ENCODE data around the gene C1QTNF8. TPM values are rescaled to one million over a fixed set of nuclear protein-coding genes. Genes with fewer than 3 reads are reported as not detected.
A peak's percentile ranks its signal among the peaks of the same experiment; 100 is the strongest.

The C1QTNF8 gene
- total and polyA plus RNA-seq, 2 of the 13 experiments (the other 11 are each of a cell fraction or from before 2014, with no cell fraction given): 0.09 TPM; not detected in 1

DNA sequence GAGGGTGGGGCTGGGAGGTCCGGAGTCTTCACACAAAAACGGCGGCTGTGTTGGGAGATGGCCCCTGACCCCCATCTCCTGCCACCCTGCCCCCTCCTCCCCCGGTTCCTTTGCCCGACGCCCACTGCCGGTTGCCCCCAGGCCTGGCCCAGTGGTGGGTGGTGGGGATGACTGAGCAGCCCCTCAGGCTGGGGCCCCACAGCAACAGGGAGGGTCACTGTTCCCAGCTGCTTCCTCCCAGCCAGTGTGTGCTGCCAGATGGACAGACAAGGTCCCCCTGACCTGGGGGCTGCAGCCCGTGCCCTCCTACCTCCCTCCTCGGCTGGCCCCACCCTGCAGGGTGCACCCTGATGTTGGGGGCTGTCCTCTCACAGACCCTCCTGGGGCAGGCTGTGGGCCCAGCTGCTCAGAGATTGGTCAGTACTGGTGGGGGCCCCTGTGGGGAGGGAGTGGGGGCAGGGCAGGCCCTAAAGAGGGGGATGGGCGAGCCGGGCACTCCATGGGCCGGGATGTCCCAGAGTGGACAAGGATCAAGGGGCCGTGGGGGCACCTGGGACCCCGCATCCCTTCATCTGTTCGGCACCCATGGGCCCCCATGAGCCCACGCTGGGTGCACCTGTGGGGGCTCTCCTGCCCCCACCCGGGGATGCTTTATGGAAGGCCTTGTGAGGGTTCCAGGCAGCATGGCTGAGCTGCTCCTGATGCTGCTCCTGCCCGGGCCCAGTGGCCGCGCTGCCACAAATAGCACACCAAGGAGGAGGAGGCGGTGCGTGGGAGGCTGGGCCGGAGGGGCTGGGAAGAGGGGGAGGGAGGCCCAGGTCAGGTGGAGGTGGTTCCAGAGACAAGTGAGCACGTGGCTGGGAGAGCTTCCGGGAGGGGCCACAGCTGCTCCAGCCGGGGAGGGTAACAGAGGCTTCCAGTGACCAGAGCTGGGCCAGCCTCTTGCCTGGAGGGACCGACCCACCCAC is 5.1 kb downstream of the C1QTNF8 start (continued):
- TF ChIP-seq, protein P1, sequence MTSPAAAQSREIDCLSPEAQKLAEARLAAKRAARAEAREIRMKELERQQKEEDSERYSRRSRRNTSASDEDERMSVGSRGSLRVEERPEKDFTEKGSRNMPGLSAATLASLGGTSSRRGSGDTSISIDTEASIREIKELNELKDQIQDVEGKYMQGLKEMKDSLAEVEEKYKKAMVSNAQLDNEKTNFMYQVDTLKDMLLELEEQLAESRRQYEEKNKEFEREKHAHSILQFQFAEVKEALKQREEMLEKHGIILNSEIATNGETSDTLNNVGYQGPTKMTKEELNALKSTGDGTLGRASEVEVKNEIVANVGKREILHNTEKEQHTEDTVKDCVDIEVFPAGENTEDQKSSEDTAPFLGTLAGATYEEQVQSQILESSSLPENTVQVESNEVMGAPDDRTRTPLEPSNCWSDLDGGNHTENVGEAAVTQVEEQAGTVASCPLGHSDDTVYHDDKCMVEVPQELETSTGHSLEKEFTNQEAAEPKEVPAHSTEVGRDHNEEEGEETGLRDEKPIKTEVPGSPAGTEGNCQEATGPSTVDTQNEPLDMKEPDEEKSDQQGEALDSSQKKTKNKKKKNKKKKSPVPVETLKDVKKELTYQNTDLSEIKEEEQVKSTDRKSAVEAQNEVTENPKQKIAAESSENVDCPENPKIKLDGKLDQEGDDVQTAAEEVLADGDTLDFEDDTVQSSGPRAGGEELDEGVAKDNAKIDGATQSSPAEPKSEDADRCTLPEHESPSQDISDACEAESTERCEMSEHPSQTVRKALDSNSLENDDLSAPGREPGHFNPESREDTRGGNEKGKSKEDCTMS (CRISPR knock-in tag; conservative IDR thresholded peaks at IDR 0.05): no peak
- TF ChIP-seq, protein P2, sequence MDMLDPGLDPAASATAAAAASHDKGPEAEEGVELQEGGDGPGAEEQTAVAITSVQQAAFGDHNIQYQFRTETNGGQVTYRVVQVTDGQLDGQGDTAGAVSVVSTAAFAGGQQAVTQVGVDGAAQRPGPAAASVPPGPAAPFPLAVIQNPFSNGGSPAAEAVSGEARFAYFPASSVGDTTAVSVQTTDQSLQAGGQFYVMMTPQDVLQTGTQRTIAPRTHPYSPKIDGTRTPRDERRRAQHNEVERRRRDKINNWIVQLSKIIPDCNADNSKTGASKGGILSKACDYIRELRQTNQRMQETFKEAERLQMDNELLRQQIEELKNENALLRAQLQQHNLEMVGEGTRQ (IDR thresholded peaks at IDR 0.05; ENCODE audit: low read depth, low read length): peak; percentile 22; the same call in 1 of the 2 replicates
- TF ChIP-seq, protein P2 (CRISPR knock-in tag; IDR thresholded peaks at IDR 0.05; ENCODE audit: borderline replicate concordance): peak; percentile 72
- TF ChIP-seq NKX3-1 (CRISPR knock-in tag; IDR thresholded peaks at IDR 0.05): no peak
- peak; percentile 87; the same call in 1 of the 2 replicates for TF ChIP-seq MYC (CRISPR knock-in tag; IDR thresholded peaks at IDR 0.05; ENCODE audit: borderline replicate concordance)
- TF ChIP-seq, protein P3, sequence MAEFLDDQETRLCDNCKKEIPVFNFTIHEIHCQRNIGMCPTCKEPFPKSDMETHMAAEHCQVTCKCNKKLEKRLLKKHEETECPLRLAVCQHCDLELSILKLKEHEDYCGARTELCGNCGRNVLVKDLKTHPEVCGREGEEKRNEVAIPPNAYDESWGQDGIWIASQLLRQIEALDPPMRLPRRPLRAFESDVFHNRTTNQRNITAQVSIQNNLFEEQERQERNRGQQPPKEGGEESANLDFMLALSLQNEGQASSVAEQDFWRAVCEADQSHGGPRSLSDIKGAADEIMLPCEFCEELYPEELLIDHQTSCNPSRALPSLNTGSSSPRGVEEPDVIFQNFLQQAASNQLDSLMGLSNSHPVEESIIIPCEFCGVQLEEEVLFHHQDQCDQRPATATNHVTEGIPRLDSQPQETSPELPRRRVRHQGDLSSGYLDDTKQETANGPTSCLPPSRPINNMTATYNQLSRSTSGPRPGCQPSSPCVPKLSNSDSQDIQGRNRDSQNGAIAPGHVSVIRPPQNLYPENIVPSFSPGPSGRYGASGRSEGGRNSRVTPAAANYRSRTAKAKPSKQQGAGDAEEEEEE (CRISPR knock-in tag; IDR thresholded peaks at IDR 0.05; ENCODE audit: borderline replicate concordance): no peak
- TF ChIP-seq ZMYM2 (CRISPR knock-in tag; IDR thresholded peaks at IDR 0.05): no peak
- no peak for TF ChIP-seq MED13 (CRISPR knock-in tag; IDR thresholded peaks at IDR 0.05)
- no peak for TF ChIP-seq MIXL1 (CRISPR knock-in tag; IDR thresholded peaks at IDR 0.05)
- TF ChIP-seq, protein P4, sequence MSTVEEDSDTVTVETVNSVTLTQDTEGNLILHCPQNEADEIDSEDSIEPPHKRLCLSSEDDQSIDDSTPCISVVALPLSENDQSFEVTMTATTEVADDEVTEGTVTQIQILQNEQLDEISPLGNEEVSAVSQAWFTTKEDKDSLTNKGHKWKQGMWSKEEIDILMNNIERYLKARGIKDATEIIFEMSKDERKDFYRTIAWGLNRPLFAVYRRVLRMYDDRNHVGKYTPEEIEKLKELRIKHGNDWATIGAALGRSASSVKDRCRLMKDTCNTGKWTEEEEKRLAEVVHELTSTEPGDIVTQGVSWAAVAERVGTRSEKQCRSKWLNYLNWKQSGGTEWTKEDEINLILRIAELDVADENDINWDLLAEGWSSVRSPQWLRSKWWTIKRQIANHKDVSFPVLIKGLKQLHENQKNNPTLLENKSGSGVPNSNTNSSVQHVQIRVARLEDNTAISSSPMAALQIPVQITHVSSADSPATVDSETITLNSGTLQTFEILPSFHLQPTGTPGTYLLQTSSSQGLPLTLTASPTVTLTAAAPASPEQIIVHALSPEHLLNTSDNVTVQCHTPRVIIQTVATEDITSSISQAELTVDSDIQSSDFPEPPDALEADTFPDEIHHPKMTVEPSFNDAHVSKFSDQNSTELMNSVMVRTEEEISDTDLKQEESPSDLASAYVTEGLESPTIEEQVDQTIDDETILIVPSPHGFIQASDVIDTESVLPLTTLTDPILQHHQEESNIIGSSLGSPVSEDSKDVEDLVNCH (CRISPR knock-in tag; IDR thresholded peaks at IDR 0.05): no peak
- no peak for TF ChIP-seq ZNF44 (CRISPR knock-in tag; IDR thresholded peaks at IDR 0.05)
- TF ChIP-seq ZNF317 (CRISPR knock-in tag; IDR thresholded peaks at IDR 0.05): no peak
- peak; percentile 91 for TF ChIP-seq KDM2A (CRISPR knock-in tag; IDR thresholded peaks at IDR 0.05; ENCODE audit: borderline replicate concordance, low read depth)
- no peak for TF ChIP-seq NFE2 (CRISPR knock-in tag; IDR thresholded peaks at IDR 0.05)
- no peak for TF ChIP-seq RAD51 (IDR thresholded peaks at IDR 0.05; ENCODE audit: borderline replicate concordance)
- TF ChIP-seq FLYWCH1 (CRISPR knock-in tag; IDR thresholded peaks at IDR 0.05): no peak
- TF ChIP-seq FOXJ3 (CRISPR knock-in tag; IDR thresholded peaks at IDR 0.05; ENCODE audit: borderline replicate concordance): no peak
- TF ChIP-seq ZSCAN25 (CRISPR knock-in tag; IDR thresholded peaks at IDR 0.05): no peak; the same call in 1 of the 2 replicates
- TF ChIP-seq, protein P5, sequence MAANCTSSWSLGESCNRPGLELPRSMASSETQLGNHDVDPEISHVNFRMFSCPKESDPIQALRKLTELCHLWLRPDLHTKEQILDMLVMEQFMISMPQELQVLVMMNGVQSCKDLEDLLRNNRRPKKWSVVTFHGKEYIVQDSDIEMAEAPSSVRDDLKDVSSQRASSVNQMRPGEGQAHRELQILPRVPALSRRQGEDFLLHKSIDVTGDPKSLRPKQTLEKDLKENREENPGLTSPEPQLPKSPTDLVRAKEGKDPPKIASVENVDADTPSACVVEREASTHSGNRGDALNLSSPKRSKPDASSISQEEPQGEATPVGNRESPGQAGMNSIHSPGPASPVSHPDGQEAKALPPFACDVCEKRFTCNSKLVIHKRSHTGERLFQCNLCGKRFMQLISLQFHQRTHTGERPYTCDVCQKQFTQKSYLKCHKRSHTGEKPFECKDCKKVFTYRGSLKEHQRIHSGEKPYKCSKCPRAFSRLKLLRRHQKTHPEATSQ (CRISPR knock-in tag; IDR thresholded peaks at IDR 0.05; ENCODE audit: borderline replicate concordance): no peak
